Measurements from ENCODE around the gene ZNF331.

ZNF331 gene

GRCh38 chr19:53597023-53597422, 59.1 kb downstream of the ZNF331 start:
- DNase-seq (ENCODE audit: low spot score), result no peak
- no peak for TF ChIP-seq CTCF (IDR thresholded peaks at IDR 0.05; ENCODE audit: extremely low read depth, missing control alignments)

- no peak for DNase-seq (ENCODE audit: low spot score)
- TF ChIP-seq CTCF (IDR thresholded peaks at IDR 0.05; ENCODE audit: extremely low read depth, missing control alignments), result no peak
Measured at GRCh38 chr19:53598361-53598760, 60.4 kb downstream of the ZNF331 start.

- no peak for TF ChIP-seq CTCF (IDR thresholded peaks at IDR 0.05; ENCODE audit: extremely low read depth, missing control alignments)
- DNase-seq (ENCODE audit: low spot score), result no peak
Measured at GRCh38 chr19:53600217-53600616, 62.3 kb downstream of the ZNF331 start.

GRCh38 chr19:53606031-53606430, 68.1 kb downstream of the ZNF331 start:
- DNase-seq (ENCODE audit: low spot score), result no peak
- no peak for TF ChIP-seq CTCF (IDR thresholded peaks at IDR 0.05; ENCODE audit: extremely low read depth, missing control alignments)

GRCh38 chr19:53608381-53608780, 70.4 kb downstream of the ZNF331 start:
- no peak for TF ChIP-seq CTCF (IDR thresholded peaks at IDR 0.05; ENCODE audit: extremely low read depth, missing control alignments)
- no peak for DNase-seq (ENCODE audit: low spot score)

- TF ChIP-seq CTCF (IDR thresholded peaks at IDR 0.05; ENCODE audit: extremely low read depth, missing control alignments), result no peak
- no peak for DNase-seq (ENCODE audit: low spot score)
Measured at GRCh38 chr19:53612762-53613526, 75.0 kb downstream of the ZNF331 start.

GRCh38 chr19:53621885-53622740, 84.2 kb downstream of the ZNF331 start:
- DNase-seq (ENCODE audit: low spot score), result no peak
- no peak for TF ChIP-seq CTCF (IDR thresholded peaks at IDR 0.05; ENCODE audit: extremely low read depth, missing control alignments)

Measured in GM20000 (cell line).